HG03095 (cell line): ENCODE measurements around the gene MUC5AC.
"Not testable (repeated sequence)": the region's sequence is repeated elsewhere in the genome, so short reads cannot be mapped to it uniquely, and the experiment has no call there.

Experiments
- ATAC-seq: cut with Tn5 transposase; IDR thresholded peaks from one replicate; pipeline ENCODE4 v1.9.1; 2021; ENCODE audit warnings: moderate library complexity; ENCODE audit not compliant: unreplicated experiment

MUC5AC gene

GRCh38 chr11:1206391-1207271 is 48.9 kb downstream of the MUC5AC start:
- no peak for ATAC-seq

DNA sequence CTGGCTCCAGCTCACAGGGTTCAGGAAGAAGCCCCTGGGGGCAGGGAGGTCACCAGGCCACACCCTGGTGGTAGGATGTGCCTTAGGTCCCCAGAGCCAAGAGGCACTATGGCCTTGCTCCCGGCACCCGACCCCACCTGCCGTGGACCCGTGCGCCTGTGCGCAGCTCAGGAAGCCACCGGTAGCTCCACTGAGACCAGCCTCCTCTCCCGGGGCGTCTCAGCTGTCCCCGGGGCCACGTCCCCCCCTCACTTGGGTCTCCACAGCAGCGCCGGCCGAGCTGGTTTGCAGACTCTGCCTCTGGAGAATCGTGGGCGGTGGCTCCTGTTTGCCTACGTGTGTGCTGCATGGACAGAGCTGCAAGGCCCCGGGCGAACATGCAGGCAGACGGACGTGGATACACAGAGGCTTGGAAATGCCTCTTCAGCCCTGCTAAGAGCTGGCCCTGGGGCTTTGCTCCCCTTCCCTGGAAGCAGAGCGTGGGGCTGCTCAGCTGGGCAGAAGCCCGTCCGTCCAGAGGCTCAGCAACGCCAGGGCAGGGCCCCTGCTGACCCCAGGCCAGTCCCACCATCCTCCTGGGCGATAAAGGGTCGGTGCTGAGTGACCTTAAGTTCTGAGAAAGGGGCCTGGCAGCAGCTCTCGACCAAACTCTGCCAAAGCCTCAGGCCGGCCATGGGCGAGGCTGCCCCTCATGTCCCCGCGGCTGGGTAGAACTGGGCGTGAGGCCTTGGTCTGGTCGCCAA is 49.8 kb downstream of the MUC5AC start:
- no peak for ATAC-seq

DNA sequence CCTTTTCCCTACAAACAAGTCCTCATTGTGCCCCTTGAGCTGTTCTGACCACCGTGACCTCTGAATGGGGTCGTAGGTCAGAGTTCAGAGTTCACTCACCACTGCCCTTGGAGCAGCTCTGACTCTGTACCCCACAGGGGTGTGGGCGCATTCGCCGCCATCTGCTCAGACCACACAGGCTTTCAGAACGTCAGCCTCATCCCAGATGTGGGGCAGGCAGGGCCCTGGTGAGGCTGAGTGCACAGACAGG is 50.3 kb downstream of the MUC5AC start:
- ATAC-seq: no peak

DNA sequence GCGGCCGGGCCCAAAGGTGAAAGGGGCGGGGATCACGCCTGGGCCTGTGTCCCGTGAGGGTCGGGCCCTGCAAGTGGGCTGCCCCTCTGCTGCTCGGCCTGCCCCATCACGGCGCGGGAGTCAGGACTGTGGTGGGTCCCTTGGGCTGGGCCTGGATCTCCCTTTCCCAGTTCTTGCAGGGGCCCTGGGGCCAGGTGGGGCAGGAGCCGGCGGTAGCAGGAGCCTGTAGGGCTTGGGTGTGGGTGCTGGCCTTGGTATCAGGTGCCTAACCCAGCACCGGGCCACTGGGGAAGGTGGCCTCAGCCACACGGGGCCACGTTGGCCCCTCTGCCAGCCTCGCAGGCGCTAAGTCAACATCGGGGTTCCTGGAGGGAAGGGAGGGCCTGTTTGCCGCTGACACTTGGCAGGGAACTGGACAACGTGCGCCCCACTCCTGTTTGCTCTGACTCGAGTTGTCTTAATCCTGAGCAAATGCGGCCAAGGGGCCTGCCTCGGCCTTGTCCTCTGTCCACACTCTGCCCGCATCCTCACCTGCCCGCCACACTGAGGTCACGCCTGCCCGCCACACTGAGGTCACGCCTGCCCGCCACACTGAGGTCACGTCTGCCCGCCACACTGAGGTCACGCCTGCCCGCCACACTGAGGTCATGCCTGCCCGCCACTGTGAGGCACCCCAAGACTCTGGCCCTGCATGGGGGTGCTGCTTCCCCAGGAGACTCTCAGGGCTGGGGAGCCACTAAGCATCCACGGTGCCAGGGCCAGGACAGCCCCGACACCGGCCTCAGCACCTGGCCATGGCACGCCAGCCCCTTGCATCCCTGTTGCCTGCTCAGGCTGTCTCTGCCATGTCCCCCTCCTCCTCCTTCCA is 50.9 kb downstream of the MUC5AC start:
- no peak for ATAC-seq

DNA sequence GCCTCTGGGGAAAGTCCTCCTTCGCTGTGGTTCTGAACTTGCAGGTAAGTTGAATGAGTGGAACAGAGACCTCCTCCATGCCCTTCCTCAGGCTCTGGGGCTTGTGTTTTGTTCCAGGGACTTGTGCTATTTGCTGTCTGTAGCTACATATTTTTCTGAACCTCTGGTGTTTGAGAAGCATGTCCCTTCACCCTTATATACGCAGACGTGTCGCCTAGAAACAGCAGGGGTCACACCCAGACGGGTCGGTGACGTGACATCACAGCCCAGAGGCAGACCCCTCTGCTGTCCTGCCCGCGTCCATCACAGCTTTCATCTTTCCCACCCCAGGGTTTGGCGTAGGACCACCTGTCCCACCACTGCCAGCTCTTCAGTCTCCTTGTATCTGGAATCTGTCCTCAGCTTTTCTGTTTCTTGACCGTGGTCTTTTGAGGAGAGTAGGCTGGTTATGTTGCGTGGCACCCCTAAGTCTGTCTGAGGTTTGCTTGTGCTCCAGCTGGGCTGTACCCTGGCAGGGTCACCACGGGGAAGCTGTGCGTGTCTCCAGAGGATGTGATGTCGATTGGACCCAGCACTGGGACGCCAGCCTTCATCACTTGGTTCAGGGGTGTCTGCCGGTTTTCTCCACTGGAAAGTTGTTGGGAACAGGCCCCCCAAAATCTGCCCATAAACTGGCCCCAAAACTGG is 51.8 kb downstream of the MUC5AC start:
- ATAC-seq: no peak

DNA sequence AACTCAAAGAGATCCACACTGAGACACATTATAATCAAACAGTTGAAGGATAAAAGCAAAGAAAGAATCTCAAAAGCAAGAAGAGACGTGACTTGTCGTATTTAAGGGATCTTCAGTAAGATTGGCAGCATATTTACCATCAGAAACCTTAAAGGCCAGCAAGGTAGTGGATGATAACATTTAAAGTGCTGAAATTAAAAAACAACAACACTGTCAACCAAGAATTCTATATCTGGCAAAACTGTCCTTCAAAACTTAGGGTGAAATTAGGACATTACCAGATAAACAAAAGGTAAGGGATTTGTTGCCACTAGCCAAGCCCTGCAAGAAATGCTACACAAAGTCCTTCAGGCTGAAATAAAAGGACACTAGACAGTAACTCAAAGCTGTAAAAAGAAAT is 54.1 kb downstream of the MUC5AC start:
- ATAC-seq: no peak

DNA sequence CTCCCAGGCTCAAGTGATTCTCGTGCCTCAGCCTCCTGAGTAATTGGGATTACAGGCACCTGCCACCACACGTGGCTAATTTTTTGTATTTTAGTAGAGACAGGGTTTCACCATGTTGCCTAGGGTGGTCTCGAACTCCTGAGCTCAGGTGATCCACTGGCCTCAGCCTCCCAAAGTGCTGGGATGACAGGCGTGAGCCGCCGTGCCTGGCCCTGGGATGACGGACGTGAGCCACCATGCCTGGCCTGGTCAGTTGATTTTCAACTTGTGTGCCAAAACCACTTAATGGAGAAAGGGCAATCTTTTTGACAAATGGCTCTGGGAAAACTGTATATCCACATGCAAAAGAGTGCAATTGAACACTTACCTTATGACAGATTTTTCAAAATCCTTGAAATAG is 58.1 kb downstream of the MUC5AC start:
- not testable (repeated sequence) for ATAC-seq

DNA sequence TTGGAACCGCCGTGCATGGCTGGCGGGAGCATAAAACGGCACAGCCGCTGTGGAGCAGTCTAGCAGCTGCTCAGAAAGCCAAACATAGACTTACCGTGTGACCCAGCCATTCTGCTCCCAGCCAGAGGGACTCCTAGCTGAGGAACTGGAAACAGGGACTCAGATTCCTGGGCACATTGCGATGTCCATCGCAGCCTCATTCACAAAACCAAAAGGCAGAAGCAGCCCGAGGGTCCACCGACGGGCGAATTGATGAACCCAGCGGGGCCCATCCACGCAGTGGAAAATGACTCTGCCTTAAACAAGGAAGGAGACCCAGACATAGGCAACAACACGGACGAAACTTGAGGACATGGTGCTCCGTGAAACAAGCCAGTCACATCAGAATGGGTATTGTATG is 59.4 kb downstream of the MUC5AC start:
- no peak for ATAC-seq

GRCh38 chr11:1218256-1218787 is 60.6 kb downstream of the MUC5AC start:
- ATAC-seq: no peak

- no peak for ATAC-seq
These were observed 61.2 kb downstream of the MUC5AC start for GRCh38 chr11:1218788-1219445.

DNA sequence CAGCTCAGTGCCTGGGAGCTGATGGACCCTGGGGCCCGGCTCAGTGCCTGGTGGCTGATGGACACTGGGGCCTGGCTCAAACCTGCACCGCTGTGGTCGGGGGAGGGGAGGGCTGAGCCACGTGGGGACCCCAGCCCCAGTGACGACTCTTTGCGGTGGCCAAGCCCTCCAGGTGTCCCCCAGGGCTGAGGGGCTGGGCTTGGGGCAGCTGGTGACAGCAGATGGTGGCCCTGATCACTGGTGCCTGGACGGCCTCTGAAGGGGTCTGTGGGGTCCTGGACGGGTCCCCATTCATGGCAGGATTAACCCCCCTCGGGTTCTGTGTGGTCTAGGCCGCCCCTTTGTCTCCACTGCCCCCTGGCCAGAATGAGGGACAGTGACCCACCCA is 61.7 kb downstream of the MUC5AC start:
- no peak for ATAC-seq

GRCh38 chr11:1219834-1220815 is 62.4 kb downstream of the MUC5AC start:
- ATAC-seq: no peak

DNA sequence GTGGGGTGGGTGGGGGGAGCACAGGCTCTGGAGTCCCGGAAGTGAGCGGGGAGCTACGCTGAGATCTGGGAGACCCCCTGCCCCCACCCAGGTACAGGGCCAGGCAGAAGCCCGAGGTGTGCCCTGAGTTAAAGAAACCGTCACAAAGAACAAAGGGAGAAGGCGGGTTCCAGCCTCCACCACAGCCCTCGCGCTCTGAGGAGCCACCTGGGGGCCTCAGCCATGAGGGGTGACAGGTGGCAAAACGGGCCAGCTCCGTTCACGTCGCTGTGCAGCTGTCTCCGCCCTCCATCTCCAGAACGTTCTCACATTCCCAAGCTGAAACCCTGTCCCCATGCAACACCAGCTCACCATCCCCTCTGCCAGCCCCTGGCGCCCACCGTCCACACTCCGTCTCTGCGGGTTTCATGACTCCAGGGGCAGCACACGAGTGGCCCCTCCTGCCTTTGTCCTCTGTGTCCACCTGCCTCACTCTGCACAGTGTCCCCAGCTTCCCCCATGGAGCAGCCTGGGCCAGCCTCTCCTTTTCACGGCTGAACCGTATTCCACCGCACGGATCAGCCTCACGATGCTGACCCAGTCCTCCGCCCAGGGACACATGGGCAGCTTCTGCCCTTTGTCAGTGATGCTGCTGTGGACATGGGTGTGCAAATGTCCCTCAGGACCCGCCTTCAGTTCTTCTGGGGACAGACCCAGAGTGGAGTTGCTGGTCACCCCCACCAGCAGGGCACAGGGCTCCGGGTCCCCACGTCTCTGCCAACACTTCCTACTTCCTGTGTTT is 63.4 kb downstream of the MUC5AC start:
- no peak for ATAC-seq

- no peak for ATAC-seq
These were observed 64.1 kb downstream of the MUC5AC start for GRCh38 chr11:1221848-1222311.

GRCh38 chr11:1222491-1223345 is 65.0 kb downstream of the MUC5AC start, which contains the start of gene MUC5B:
Gene MUC5B, plus strand, starts transcription at chr11:1223066. Its CDS starts 58 bp downstream, at chr11:1223124.
- no peak for ATAC-seq

- no peak for ATAC-seq
These were observed 65.8 kb downstream of the MUC5AC start for GRCh38 chr11:1223346-1224110.
